Activated CD8-positive, alpha-beta T cell treated with anti-CD3 and anti-CD28 coated beads for 36 hours (primary cell): Measurements from ENCODE around the gene PSAPL1. TPM values are rescaled to one million over a fixed set of nuclear protein-coding genes. Genes with fewer than 3 reads are reported as not detected.

ENCODE experiments used
- ATAC-seq: fragments of 200-7000 bp; cut with Tn5 transposase; one replicate; pipeline ENCODE4 v1.10.0; 2021; ENCODE audit warnings: mild to moderate bottlenecking, moderate library complexity
- CTCF ChIA-PET: fragments of 350-600 bp; sonication (Branson Sonifier 250); formaldehyde crosslinking; loops from one replicate; lab custom pipeline; 2021; ENCODE audit warnings: antibody characterized with exemption; lab: Charles Lee
- POLR2A ChIA-PET: fragments of 350-600 bp; sonication (Branson Sonifier 250); formaldehyde crosslinking; loops from one replicate; lab custom pipeline; 2021; ENCODE audit warnings: antibody characterized with exemption; lab: Charles Lee
- DNase-seq: peaks from one replicate; pipeline ENCODE4 v3.0.0-alpha.2; 2020
- H3K27ac Mint-ChIP-seq: one replicate; pipeline ENCODE4 v1.8.0; 2021; ENCODE audit warnings: mild to moderate bottlenecking, mixed read lengths
- H3K27me3 Mint-ChIP-seq: one replicate; pipeline ENCODE4 v1.8.0; 2021; ENCODE audit warnings: mixed read lengths
- H3K36me3 Mint-ChIP-seq: one replicate; pipeline ENCODE4 v1.8.0; 2021; ENCODE audit warnings: low read depth, mixed read lengths
- H3K4me1 Mint-ChIP-seq: one replicate; pipeline ENCODE4 v1.8.0; 2021; ENCODE audit warnings: low read depth, mixed read lengths
- H3K4me3 Mint-ChIP-seq: one replicate; pipeline ENCODE4 v1.8.0; 2021; ENCODE audit warnings: mild to moderate bottlenecking, moderate library complexity, mixed read lengths
- H3K9me3 Mint-ChIP-seq: one replicate; pipeline ENCODE4 v1.8.0; 2021; ENCODE audit warnings: mixed read lengths
- CTCF ChIP-seq: fragments of 200-600 bp; IDR thresholded peaks from one replicate; pipeline ENCODE4 v1.8.0; 2022; ENCODE audit warnings: antibody characterized with exemption, mild to moderate bottlenecking
- intact Hi-C: fragments of 100-400 bp; cut with micrococcal nuclease; formaldehyde crosslinking; loops from one replicate; pipeline ENCODE4 v1.10.0; 2022
- total RNA-seq, 2 experiments: library from RNA; stranded (reverse); gene quantifications; one replicate each; pipeline ENCODE4 v1.2.3, GENCODE V29; 2021

The PSAPL1 gene
- total RNA-seq, 2 experiments from 2014 or later: not detected

GRCh38 chr4:7389719-7390118 is 45.0 kb downstream of the PSAPL1 start:
- DNase-seq (no peak), ATAC-seq (no peak)
- ChIA-PET CTCF (no interaction called here), POLR2A (no interaction called here)
- H3K36me3 Mint-ChIP-seq: no peaks in the 10 kb centered on the region
- intact Hi-C loops: no loop called here
- H3K27me3 Mint-ChIP-seq: no peaks in the 10 kb centered on the region
- no peaks in the 10 kb centered on the region for H3K4me1 Mint-ChIP-seq
- peaks cover 10% of the 10 kb centered on the region for H3K9me3 Mint-ChIP-seq
- no peak overlapping the region for H3K4me3 Mint-ChIP-seq
- TF ChIP-seq CTCF: no peak
- H3K27ac Mint-ChIP-seq: no peak overlapping the region

- DNase-seq (no peak), ATAC-seq (no peak)
- H3K4me1 Mint-ChIP-seq: no peaks in the 10 kb centered on the region
- H3K36me3 Mint-ChIP-seq: no peaks in the 10 kb centered on the region
- no peak for TF ChIP-seq CTCF
- H3K27me3 Mint-ChIP-seq: no peaks in the 10 kb centered on the region
- intact Hi-C loops: no loop called here
- ChIA-PET POLR2A (no interaction called here), CTCF (no interaction called here)
- no peak overlapping the region for H3K4me3 Mint-ChIP-seq
- H3K27ac Mint-ChIP-seq: no peak overlapping the region
- H3K9me3 Mint-ChIP-seq: peaks cover 10% of the 10 kb centered on the region
Observed at GRCh38 chr4:7389101-7389701, 45.5 kb downstream of the PSAPL1 start.

- intact Hi-C loops: no loop called here
- no peak overlapping the region for H3K4me3 Mint-ChIP-seq
- no peaks in the 10 kb centered on the region for H3K4me1 Mint-ChIP-seq
- peaks cover 10% of the 10 kb centered on the region for H3K9me3 Mint-ChIP-seq
- H3K27me3 Mint-ChIP-seq: no peaks in the 10 kb centered on the region
- DNase-seq: no peak
- ChIA-PET POLR2A (no interaction called here), CTCF (no interaction called here)
- H3K27ac Mint-ChIP-seq: no peak overlapping the region
- no peak for ATAC-seq
- TF ChIP-seq CTCF: no peak
- no peaks in the 10 kb centered on the region for H3K36me3 Mint-ChIP-seq
Observed at GRCh38 chr4:7388627-7389026, 46.1 kb downstream of the PSAPL1 start.

GRCh38 chr4:7387925-7388324 is 46.8 kb downstream of the PSAPL1 start:
- H3K27ac Mint-ChIP-seq: no peak overlapping the region
- no peaks in the 10 kb centered on the region for H3K36me3 Mint-ChIP-seq
- peaks cover 10% of the 10 kb centered on the region for H3K9me3 Mint-ChIP-seq
- ChIA-PET POLR2A (no interaction called here), CTCF (no interaction called here)
- no peaks in the 10 kb centered on the region for H3K27me3 Mint-ChIP-seq
- H3K4me1 Mint-ChIP-seq: no peaks in the 10 kb centered on the region
- ATAC-seq: no peak
- no peak overlapping the region for H3K4me3 Mint-ChIP-seq
- no peak for TF ChIP-seq CTCF
- no peak for DNase-seq
- intact Hi-C loops: no loop called here

GRCh38 chr4:7384929-7385890 is 49.5 kb downstream of the PSAPL1 start:
- ChIA-PET POLR2A (no interaction called here), CTCF (no interaction called here)
- Mint-ChIP-seq H3K9me3 (peaks cover 10% of the 10 kb centered on the region), H3K36me3 (no peaks in the 10 kb centered on the region), H3K4me1 (no peaks in the 10 kb centered on the region), H3K27ac (no peak overlapping the region), H3K4me3 (no peak overlapping the region), H3K27me3 (no peaks in the 10 kb centered on the region)
- TF ChIP-seq CTCF: no peak
- intact Hi-C loops: no loop called here
- no peak for DNase-seq
- ATAC-seq: no peak
